GM20000 (cell line): ENCODE data around the gene CYB5D1.

Experiments used
- DNase-seq: peaks from one replicate; pipeline ENCODE4 v3.0.0; 2012; ENCODE audit warnings: low spot score
- CTCF ChIP-seq: IDR thresholded peaks from 2 replicates; pipeline ENCODE4 v1.5.1; 2012; ENCODE audit warnings: mild to moderate bottlenecking, control low read depth; ENCODE audit errors: extremely low read depth, missing control alignments

The CYB5D1 gene

GRCh38 chr17:7882629-7883028 lies 24.8 kb downstream of the CYB5D1 start:
- no peak for DNase-seq
- TF ChIP-seq CTCF: no peak

DNA sequence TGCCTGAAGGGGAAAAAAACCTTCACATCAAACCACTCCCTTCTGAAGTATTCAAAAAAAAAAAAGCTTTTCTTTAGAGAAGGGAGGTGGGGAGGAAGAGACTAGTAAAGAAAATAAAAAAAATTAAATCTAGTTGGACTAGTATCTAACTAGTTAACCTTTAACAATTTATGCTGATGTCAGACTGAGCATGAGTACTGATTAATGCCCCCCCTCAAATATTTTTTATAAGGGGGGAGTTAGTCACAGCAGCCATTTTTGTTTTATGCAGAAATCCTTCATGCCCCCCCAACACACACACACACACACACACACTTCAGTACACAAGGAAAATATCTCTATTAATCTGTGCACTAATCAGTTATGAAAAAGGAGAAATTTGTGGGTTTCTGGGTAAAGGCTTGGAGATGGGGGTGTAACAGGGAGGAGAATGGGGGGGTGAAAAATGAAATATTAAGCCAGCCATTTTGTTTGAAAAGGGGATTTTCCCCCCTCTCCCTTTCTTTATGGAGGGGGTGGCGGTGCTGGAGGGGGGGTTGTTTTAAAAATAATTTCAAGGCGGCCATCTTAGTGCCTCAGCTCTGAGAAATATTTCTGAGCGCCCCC lies 26.1 kb downstream of the CYB5D1 start:
- peak; percentile 72 for DNase-seq

GRCh38 chr17:7884581-7885366 lies 27.0 kb downstream of the CYB5D1 start:
- peak; percentile 55 for DNase-seq
- TF ChIP-seq CTCF: no peak

More for the DNA sequence above, 26.1 kb downstream of the CYB5D1 start:
- no peak for TF ChIP-seq CTCF

- peak; percentile 84 for DNase-seq
- no peak for TF ChIP-seq CTCF
These were observed 27.8 kb downstream of the CYB5D1 start for GRCh38 chr17:7885367-7886226.

- peak; percentile 62 for DNase-seq
- TF ChIP-seq CTCF: no peak
These were observed 28.6 kb downstream of the CYB5D1 start for GRCh38 chr17:7886227-7887037.

- DNase-seq: no peak
- no peak for TF ChIP-seq CTCF
These were observed 29.3 kb downstream of the CYB5D1 start for GRCh38 chr17:7887038-7887481.
